Left renal pelvis (tissue), 4 donors: ENCODE results near the gene GRID2IP. TPM values are rescaled to one million over a fixed set of nuclear protein-coding genes. Genes with fewer than 3 reads are reported as not detected.
A peak's percentile ranks its signal among the peaks of the same experiment; 100 is the strongest.
"Not testable (repeated sequence)": the region's sequence is repeated elsewhere in the genome, so short reads cannot be mapped to it uniquely, and the experiment has no call there.

Source experiments
- DNase-seq, 4 donors: peaks; one replicate each; pipeline ENCODE4 v3.0.0-alpha.2; 2013; ENCODE audit warnings: low read depth in 4 of 4, low spot score in 3 of 4
- polyA plus RNA-seq, 4 donors: library from polyadenylated mRNA; unstranded; fragments of 120-200 nt; gene quantifications; one replicate each; pipeline ENCODE4 v1.2.1, GENCODE V29; 2013; ENCODE audit not compliant: insufficient read length in 4 of 4

The GRID2IP gene
- 1 to 10 TPM in 1 of 4 donors, under 1 TPM in 3; 0.16 to 1.2 (median 0.67) TPM for polyA plus RNA-seq

- no peak for DNase-seq
These were observed at the start of gene GRID2IP for GRCh38 chr7:6551016-6551511. Gene GRID2IP (minus strand): TSS chr7:6551461. CDS start chr7:6551436, 25 bp downstream.

DNA sequence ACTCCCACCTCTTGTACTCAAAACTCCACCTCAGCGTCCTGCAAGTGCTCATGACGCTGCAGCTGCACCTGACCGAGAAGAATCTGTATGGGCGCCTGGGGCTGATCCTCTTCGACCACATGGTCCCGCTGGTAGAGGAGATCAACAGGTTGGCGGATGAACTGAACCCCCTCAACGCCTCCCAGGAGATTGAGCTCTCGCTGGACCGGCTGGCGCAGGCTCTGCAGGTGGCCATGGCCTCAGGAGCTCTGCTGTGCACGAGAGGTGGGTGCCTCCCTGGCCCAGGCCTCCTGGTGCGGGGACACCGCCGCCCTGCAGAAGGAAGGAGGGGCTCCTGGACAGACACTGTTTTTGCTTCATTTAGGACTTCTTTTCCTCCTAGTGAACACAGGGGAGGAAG lies 48.8 kb upstream of the GRID2IP start:
- DNase-seq = no peak

- no peak for DNase-seq
These were observed 39.4 kb upstream of the GRID2IP start for GRCh38 chr7:6590645-6591110.

- peak; percentile 53 to 81 (median 77) for DNase-seq
These were observed 38.8 kb upstream of the GRID2IP start, which contains the start of gene INTS15 for GRCh38 chr7:6589829-6590644. Gene INTS15 (plus strand): TSS chr7:6590021. CDS start chr7:6590284, 263 bp downstream.

DNA sequence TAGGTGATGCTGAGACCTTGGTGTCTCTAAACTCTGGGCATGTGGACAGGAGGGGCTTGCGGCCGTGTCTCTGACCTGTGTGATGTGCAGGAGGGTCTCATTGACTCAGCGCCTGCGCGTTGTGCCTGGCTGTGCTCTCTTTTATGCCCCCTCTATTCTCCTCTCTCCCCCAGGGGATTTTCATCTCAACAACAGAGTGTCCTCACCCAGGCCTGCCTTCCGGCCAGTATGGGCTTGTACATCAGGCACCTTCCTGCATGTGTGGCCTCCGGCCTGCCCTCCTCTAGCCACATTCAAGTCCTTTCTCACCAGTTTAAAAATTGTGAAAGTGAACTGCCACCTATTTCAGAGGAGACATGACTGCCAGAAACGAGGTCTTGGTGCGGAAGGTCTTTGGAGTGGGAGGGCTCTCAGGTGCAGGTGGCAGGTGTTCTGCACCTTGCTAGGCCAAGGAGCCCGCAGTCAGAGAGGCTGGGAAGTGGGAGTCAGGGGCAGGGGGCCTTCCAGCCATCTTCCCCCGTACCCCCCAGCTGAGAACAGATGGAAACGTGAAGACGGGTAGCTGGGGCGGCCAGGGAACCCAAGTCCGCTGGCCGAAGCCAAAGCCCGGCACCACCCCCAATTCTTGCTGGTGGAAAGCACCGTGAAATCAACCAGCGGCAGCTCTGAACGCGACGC lies 38.0 kb upstream of the GRID2IP start:
- DNase-seq = no peak

GRCh38 chr7:6588566-6588965 lies 37.3 kb upstream of the GRID2IP start:
- DNase-seq = no peak

- not testable (repeated sequence) for DNase-seq
These were observed 34.6 kb upstream of the GRID2IP start for GRCh38 chr7:6585746-6586432.

GRCh38 chr7:6579446-6579845 lies 28.2 kb upstream of the GRID2IP start:
- no peak for DNase-seq

- no peak for DNase-seq
These were observed 27.1 kb upstream of the GRID2IP start for GRCh38 chr7:6578114-6579084.

GRCh38 chr7:6577369-6578113 lies 26.3 kb upstream of the GRID2IP start, which contains the start of gene ZDHHC4:
Gene ZDHHC4 (plus strand): TSS chr7:6577454. CDS start chr7:6580562, 3,108 bp downstream.
- peak; percentile 71 to 79 (median 78) for DNase-seq

DNA sequence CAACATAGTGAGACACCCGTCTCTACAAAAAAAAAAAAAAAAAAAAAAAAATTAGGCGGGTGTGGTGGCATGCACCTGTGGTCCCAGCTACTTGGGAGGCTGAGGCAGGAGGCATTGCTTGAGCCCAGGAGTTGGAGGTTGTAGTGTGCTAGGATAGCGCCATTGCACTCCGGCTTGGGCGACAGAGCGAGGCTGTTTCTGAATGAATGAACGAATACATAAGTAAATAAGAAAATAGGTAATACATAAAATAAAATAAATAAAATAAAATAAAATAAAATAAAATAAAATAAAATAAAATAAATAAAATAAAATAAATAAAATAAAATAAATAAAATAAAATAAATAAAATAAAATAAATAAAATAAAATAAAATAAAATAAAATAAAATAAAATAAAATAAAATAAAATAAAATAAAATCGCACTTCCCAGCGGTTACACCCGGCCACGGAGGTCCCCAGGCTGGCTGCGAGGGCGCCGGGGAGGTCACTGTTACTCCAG lies 25.7 kb upstream of the GRID2IP start:
- not testable (repeated sequence) for DNase-seq

GRCh38 chr7:6576024-6576866 lies 25.0 kb upstream of the GRID2IP start:
- DNase-seq = no peak

- no peak for DNase-seq
These were observed 24.2 kb upstream of the GRID2IP start for GRCh38 chr7:6575281-6576023.

DNA sequence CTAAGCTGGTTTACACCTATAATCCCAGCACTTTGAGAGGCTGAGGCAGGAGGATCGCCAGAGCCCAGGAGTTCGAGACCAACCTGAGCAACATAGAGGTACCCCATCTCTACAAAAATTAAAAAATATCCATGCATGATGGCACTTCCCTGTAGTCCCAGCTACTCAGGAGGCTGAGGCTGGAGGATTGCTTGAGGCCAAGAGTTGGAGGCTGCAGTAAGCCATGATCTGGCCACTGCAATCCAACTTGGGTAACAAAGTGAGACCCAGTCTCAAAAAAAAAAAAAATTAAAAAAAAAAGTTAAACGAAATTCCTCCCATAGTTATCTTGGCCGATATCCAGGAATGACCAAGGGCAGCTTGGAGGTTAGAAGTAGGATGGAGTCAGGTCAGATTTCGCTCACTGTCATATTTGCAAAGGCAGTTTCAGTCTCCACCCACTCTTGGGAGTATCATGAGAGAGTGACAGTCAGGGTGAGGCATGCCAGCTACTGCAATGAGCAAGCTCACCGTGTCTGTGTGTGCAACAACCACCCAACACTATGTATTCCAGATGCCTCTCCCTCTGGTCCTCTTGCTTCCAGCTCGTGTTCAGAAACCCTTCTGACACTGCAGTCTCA lies 20.0 kb upstream of the GRID2IP start:
- no peak for DNase-seq

DNA sequence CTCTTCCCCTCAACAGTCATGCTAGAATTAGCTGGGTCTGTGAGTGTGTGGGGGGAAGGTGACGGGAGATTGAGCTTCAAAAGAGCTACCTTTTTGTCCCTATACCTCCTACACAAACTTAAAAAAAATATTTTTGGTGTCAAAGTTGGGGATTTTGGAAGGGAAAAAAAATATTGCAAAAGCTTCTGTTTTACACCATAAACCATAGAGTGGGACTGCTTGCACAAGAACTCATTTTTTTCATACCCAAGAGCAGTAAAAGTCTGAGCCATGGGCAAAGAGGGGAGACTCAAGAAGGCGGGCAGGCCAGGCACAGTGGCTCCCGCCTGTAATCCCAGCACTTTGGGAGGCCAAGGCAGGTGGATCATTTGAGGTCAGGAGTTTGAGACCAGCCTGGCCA lies 16.6 kb upstream of the GRID2IP start:
- DNase-seq = no peak

DNA sequence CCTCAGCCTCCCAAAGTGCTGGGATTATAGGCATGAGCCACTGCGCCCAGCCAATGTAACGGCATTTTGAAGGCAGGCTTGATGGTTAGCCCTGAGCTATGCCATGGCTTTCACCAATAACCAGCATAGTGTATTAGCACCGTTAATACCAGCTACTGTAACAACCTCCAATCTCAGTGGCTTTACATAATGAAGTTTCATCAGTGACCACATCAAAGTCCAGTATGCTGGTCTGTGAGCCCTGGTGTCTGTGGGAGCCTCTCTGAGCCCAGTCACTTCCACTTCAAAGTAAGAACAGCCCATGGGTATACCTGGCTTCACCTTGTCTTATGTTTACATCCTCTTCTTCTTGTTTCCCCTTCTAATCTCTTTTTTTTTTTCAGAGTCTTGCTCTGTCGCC lies 14.4 kb upstream of the GRID2IP start:
- DNase-seq = no peak
